ENCODE results near the gene RNF10.
"Not testable (repeated sequence)": the region's sequence is repeated elsewhere in the genome, so short reads cannot be mapped to it uniquely, and the experiment has no call there.

The RNF10 gene

DNA sequence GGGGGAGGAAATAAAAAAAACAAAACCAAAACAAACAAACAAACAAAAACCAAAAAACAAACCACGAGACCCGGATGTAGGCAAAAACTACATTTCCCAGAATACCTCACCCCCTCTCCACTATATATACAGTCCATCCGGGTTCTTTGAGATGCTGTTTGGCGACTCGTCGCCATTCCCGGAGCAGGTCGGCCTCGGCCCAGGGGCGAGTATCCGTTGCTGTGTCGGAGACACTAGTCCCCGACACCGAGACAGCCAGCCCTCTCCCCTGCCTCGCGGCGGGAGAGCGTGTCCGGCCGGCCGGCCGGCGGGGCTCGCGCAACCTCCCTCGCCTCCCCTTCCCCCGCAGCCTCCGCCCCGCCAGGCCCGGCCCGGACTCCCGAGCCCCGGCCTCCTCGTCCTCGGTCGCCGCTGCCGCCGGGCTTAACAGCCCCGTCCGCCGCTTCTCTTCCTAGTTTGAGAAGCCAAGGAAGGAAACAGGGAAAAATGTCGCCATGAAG lies at the start of gene RNF10:
Gene RNF10, plus strand, starts transcription at position 154 of the 500 bp plus-strand sequence. CDS start 456 bp downstream, outside the sequence.
- peaks cover 50% of the 10 kb centered on the region for H3K79me2 ChIP-seq (ENCODE audit: insufficient read depth, low read length)
- peak within 1 kb of the TSS; percentile 87 for H3K4me2 ChIP-seq (ENCODE audit: low read depth, low read length, poor library complexity, severe bottlenecking)
- H2AFZ ChIP-seq (ENCODE audit: low read depth, low read length, severe bottlenecking): peak within 1 kb of the TSS; percentile 94

GRCh38 chr12:120485961-120486881 lies 47.9 kb upstream of the RNF10 start:
- H3K36me3 ChIP-seq (ENCODE audit: low read length): no peaks in the 10 kb centered on the region
- no peaks in the 10 kb centered on the region for H3K79me2 ChIP-seq (ENCODE audit: insufficient read depth, low read length)
- H2AFZ ChIP-seq (ENCODE audit: low read depth, low read length, severe bottlenecking): no peak overlapping the region
- H3K27ac ChIP-seq (ENCODE audit: low read depth, low read length): no peak overlapping the region
- H3K4me2 ChIP-seq (ENCODE audit: low read depth, low read length, poor library complexity, severe bottlenecking): peak overlapping the region; percentile 2
- no peaks in the 10 kb centered on the region for H3K9me2 ChIP-seq (replicated peaks; ENCODE audit: insufficient read depth, low read length)
- H3K27me3 ChIP-seq (ENCODE audit: low read length): no peaks in the 10 kb centered on the region
- H4K20me1 ChIP-seq (ENCODE audit: low read depth, low read length): no peaks in the 10 kb centered on the region
- H3K9me3 ChIP-seq (ENCODE audit: insufficient read depth, low read length): no peaks in the 10 kb centered on the region
- no peak for TF ChIP-seq EZH2phosphoT487 (conservative IDR thresholded peaks at IDR 0.05; ENCODE audit: low read length)
- TF ChIP-seq, protein P1, sequence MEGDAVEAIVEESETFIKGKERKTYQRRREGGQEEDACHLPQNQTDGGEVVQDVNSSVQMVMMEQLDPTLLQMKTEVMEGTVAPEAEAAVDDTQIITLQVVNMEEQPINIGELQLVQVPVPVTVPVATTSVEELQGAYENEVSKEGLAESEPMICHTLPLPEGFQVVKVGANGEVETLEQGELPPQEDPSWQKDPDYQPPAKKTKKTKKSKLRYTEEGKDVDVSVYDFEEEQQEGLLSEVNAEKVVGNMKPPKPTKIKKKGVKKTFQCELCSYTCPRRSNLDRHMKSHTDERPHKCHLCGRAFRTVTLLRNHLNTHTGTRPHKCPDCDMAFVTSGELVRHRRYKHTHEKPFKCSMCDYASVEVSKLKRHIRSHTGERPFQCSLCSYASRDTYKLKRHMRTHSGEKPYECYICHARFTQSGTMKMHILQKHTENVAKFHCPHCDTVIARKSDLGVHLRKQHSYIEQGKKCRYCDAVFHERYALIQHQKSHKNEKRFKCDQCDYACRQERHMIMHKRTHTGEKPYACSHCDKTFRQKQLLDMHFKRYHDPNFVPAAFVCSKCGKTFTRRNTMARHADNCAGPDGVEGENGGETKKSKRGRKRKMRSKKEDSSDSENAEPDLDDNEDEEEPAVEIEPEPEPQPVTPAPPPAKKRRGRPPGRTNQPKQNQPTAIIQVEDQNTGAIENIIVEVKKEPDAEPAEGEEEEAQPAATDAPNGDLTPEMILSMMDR (IDR thresholded peaks at IDR 0.05; ENCODE audit: insufficient read depth, low read length, poor library complexity, severe bottlenecking): no peak
- no peak overlapping the region for H3K4me3 ChIP-seq (ENCODE audit: insufficient read depth, low read length, poor library complexity, severe bottlenecking)
- no peaks in the 10 kb centered on the region for H3F3A ChIP-seq (ENCODE audit: insufficient read depth)
- no peak overlapping the region for H3K9ac ChIP-seq (ENCODE audit: low read length)

More for the DNA sequence above, at the start of gene RNF10:
- H3K9me2 ChIP-seq (replicated peaks; ENCODE audit: insufficient read depth, low read length): no peaks in the 10 kb centered on the region
- peak within 1 kb of the TSS; percentile 79 for H3K4me3 ChIP-seq (ENCODE audit: insufficient read depth, low read length, poor library complexity, severe bottlenecking)
- H3K27me3 ChIP-seq (ENCODE audit: low read length): no peaks in the 10 kb centered on the region
- peaks cover 5% of the 10 kb centered on the region; the same call in 1 of the 2 replicates for H4K20me1 ChIP-seq (ENCODE audit: low read depth, low read length)
- H3F3A ChIP-seq (ENCODE audit: insufficient read depth): peaks cover 19% of the 10 kb centered on the region; the same call in 1 of the 2 replicates
- H3K27ac ChIP-seq (ENCODE audit: low read depth, low read length): peak within 1 kb of the TSS; percentile 70
- H3K9me3 ChIP-seq (ENCODE audit: insufficient read depth, low read length): no peaks in the 10 kb centered on the region
- no peaks in the 10 kb centered on the region for H3K36me3 ChIP-seq (ENCODE audit: low read length)
- peak within 1 kb of the TSS; percentile 91 for H3K9ac ChIP-seq (ENCODE audit: low read length)
- TF ChIP-seq EZH2phosphoT487 (conservative IDR thresholded peaks at IDR 0.05; ENCODE audit: low read length): no peak
- TF ChIP-seq, protein P1 (IDR thresholded peaks at IDR 0.05; ENCODE audit: insufficient read depth, low read length, poor library complexity, severe bottlenecking): no peak

- H2AFZ ChIP-seq (ENCODE audit: low read depth, low read length, severe bottlenecking); H3K9me3 ChIP-seq (ENCODE audit: insufficient read depth, low read length); H3K4me3 ChIP-seq (ENCODE audit: insufficient read depth, low read length, poor library complexity, severe bottlenecking); H3K9ac ChIP-seq (ENCODE audit: low read length); H3K79me2 ChIP-seq (ENCODE audit: insufficient read depth, low read length); H3K27ac ChIP-seq (ENCODE audit: low read depth, low read length); H3K36me3 ChIP-seq (ENCODE audit: low read length); H3K4me2 ChIP-seq (ENCODE audit: low read depth, low read length, poor library complexity, severe bottlenecking); H3F3A ChIP-seq (ENCODE audit: insufficient read depth); H3K27me3 ChIP-seq (ENCODE audit: low read length); H4K20me1 ChIP-seq (ENCODE audit: low read depth, low read length); H3K9me2 ChIP-seq (replicated peaks; ENCODE audit: insufficient read depth, low read length): not testable (repeated sequence)
These were observed 46.6 kb upstream of the RNF10 start for GRCh38 chr12:120487552-120487951.
